Mucosa of rectum (tissue), 2 donors: Measurements from ENCODE around the gene PDCD1.

Experiments
- H3K27ac ChIP-seq, 2 donors: one replicate each; pipeline ENCODE4 v1.7.0; 2013; ENCODE audit warnings: inconsistent platforms in 2 of 2, low read depth in 2 of 2, low read length in 2 of 2
- H3K27me3 ChIP-seq, 2 donors: one replicate each; pipeline ENCODE4 v1.7.0; 2013; ENCODE audit warnings: low read length in 2 of 2; ENCODE audit not compliant: control insufficient read depth in 2 of 2, insufficient read depth in 2 of 2
- H3K36me3 ChIP-seq, 2 donors: one replicate each; pipeline ENCODE4 v1.7.0; 2013; ENCODE audit warnings: low read length in 2 of 2; ENCODE audit not compliant: control insufficient read depth in 2 of 2, insufficient read depth in 2 of 2
- H3K4me1 ChIP-seq, 2 donors: one replicate each; pipeline ENCODE4 v1.7.0; 2013; ENCODE audit warnings: low read length in 2 of 2, mild to moderate bottlenecking in 1 of 2; ENCODE audit not compliant: control insufficient read depth in 2 of 2, insufficient read depth in 2 of 2
- H3K4me3 ChIP-seq, 2 donors: one replicate each; pipeline ENCODE4 v1.7.0; 2013; ENCODE audit warnings: low read length in 2 of 2
- H3K9ac ChIP-seq, 2 donors: one replicate each; pipeline ENCODE4 v1.7.0; 2013; ENCODE audit warnings: low read length in 2 of 2, low read depth in 1 of 2, mild to moderate bottlenecking in 1 of 2
- H3K9me3 ChIP-seq, 2 donors: one replicate each; pipeline ENCODE4 v1.7.0; 2013; ENCODE audit warnings: low read length in 2 of 2; ENCODE audit not compliant: control insufficient read depth in 2 of 2
- donor health status: healthy.
- donor health status: Normal muscosa, but diverticular disease.

PDCD1 gene

GRCh38 chr2:241871538-241872312 lies 13.0 kb upstream of the PDCD1 start:
- no peaks in the 10 kb centered on the region for H3K9me3 ChIP-seq
- H3K4me1 ChIP-seq = no peaks in the 10 kb centered on the region
- H3K4me3 ChIP-seq = no peak overlapping the region
- no peaks in the 10 kb centered on the region for H3K36me3 ChIP-seq
- H3K27me3 ChIP-seq = peaks cover 0 to 17% of the 10 kb centered on the region in 2 donors
- H3K27ac ChIP-seq = no peak overlapping the region
- no peak overlapping the region for H3K9ac ChIP-seq

DNA sequence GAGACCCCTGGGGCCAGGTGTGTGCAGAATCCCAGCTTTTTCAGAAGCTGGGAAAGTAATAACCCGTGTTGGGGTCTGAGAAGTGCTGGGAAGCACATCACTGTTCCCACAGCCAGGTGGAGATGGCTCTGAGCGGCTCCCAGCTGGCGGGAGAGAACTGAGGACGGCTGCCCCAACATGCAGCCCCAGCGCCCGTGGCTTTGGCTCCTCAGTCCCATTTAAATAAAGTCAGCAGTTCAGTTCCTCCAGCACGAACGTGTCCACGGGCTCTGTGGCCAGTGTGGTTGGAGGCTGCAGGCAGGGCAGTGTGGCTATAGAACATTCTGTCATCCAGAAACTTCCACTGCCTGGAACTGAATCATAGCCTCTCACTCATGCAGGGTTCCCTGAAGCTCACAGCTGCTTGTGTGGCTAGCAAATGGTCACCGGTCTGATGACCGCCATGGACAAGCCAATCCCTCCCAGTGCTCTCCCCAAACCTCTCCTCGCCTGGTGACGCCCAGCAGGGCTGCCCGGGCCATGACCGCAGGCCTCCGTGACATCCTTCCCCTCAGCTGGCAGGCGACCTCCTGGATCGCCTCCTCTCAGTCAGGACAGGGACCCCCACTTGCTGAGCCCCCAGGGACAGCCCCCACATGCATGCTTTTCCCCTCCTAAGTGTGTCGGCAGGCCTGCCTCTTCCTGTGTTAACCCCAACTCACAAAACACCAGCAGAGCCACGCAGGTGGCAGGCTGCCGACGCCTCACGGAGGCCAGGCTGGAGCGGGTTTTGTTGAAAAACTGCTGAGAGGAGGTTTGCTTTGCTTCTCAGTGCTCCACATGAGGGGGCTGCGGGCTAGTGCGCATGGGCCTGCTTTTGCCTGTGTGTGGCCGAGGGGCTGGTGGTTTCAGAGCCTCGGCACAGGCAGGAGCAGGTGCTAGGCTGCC lies 12.2 kb upstream of the PDCD1 start:
- no peak overlapping the region for H3K9ac ChIP-seq
- no peaks in the 10 kb centered on the region for H3K36me3 ChIP-seq
- H3K4me3 ChIP-seq = no peak overlapping the region
- H3K27ac ChIP-seq = no peak overlapping the region
- H3K27me3 ChIP-seq = peaks cover under 1 to 22% of the 10 kb centered on the region in 2 donors
- H3K4me1 ChIP-seq = no peaks in the 10 kb centered on the region
- no peaks in the 10 kb centered on the region for H3K9me3 ChIP-seq

GRCh38 chr2:241870081-241870541 lies 11.4 kb upstream of the PDCD1 start:
- Histone ChIP-seq H3K4me3 (no peak overlapping the region), H3K9ac (no peak overlapping the region), H3K27me3 (peaks cover 7 to 29% of the 10 kb centered on the region in 2 donors), H3K27ac (no peak overlapping the region), H3K36me3 (no peaks in the 10 kb centered on the region), H3K9me3 (no peaks in the 10 kb centered on the region), H3K4me1 (no peaks in the 10 kb centered on the region)

- H3K9ac ChIP-seq = no peak within 1 kb of the TSS
- no peak within 1 kb of the TSS for H3K27ac ChIP-seq
- no peaks in the 10 kb centered on the region for H3K36me3 ChIP-seq
- H3K27me3 ChIP-seq = peaks cover 13 to 37% of the 10 kb centered on the region in 2 donors
- no peaks in the 10 kb centered on the region for H3K9me3 ChIP-seq
- H3K4me3 ChIP-seq = no peak within 1 kb of the TSS
- no peaks in the 10 kb centered on the region for H3K4me1 ChIP-seq
Observed at GRCh38 chr2:241869087-241869961, 10.6 kb upstream of the PDCD1 start, which contains the start of gene RTP5. Gene RTP5 (plus strand): TSS chr2:241869729. CDS start chr2:241869757, 28 bp downstream.

DNA sequence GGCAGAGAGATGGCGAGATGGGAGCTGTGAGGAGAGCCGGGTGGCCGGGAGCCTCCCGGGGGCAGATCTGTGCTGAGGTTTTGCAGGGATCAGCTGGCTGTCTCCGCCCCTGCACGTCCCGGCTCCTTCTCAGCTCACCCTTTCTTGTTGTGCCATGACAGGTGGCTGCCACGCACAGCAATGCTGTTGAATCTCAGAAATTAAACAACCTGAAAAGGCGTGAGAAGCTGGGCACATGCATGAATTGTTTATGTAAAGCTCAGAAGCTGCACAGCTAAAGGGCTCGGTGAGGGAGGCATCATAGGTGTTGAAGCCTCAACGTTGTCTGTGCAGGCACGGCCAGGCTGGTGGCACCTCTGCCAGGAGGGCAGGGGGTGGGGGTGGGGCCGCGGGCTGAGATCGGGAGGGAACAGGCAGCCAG lies 10.0 kb upstream of the PDCD1 start:
- Histone ChIP-seq H3K9me3 (no peaks in the 10 kb centered on the region), H3K27ac (no peak overlapping the region)

GRCh38 chr2:241867776-241868420 lies 9.2 kb upstream of the PDCD1 start:
- Histone ChIP-seq H3K27me3 (peaks cover 19 to 39% of the 10 kb centered on the region in 2 donors), H3K9me3 (no peaks in the 10 kb centered on the region), H3K27ac (no peak overlapping the region), H3K4me1 (no peaks in the 10 kb centered on the region), H3K36me3 (no peaks in the 10 kb centered on the region), H3K4me3 (no peak overlapping the region), H3K9ac (no peak overlapping the region)

More for the DNA sequence above, 10.0 kb upstream of the PDCD1 start:
- Histone ChIP-seq H3K9ac (no peak overlapping the region), H3K36me3 (no peaks in the 10 kb centered on the region), H3K4me3 (no peak overlapping the region), H3K27me3 (peaks cover 16 to 39% of the 10 kb centered on the region in 2 donors), H3K4me1 (no peaks in the 10 kb centered on the region)

- no peaks in the 10 kb centered on the region for H3K4me1 ChIP-seq
- H3K9ac ChIP-seq = no peak overlapping the region
- H3K27ac ChIP-seq = no peak overlapping the region
- no peaks in the 10 kb centered on the region for H3K9me3 ChIP-seq
- no peak overlapping the region for H3K4me3 ChIP-seq
- H3K36me3 ChIP-seq = no peaks in the 10 kb centered on the region
- H3K27me3 ChIP-seq = peaks cover 19 to 39% of the 10 kb centered on the region in 2 donors
Observed at GRCh38 chr2:241866790-241867645, 8.3 kb upstream of the PDCD1 start.

DNA sequence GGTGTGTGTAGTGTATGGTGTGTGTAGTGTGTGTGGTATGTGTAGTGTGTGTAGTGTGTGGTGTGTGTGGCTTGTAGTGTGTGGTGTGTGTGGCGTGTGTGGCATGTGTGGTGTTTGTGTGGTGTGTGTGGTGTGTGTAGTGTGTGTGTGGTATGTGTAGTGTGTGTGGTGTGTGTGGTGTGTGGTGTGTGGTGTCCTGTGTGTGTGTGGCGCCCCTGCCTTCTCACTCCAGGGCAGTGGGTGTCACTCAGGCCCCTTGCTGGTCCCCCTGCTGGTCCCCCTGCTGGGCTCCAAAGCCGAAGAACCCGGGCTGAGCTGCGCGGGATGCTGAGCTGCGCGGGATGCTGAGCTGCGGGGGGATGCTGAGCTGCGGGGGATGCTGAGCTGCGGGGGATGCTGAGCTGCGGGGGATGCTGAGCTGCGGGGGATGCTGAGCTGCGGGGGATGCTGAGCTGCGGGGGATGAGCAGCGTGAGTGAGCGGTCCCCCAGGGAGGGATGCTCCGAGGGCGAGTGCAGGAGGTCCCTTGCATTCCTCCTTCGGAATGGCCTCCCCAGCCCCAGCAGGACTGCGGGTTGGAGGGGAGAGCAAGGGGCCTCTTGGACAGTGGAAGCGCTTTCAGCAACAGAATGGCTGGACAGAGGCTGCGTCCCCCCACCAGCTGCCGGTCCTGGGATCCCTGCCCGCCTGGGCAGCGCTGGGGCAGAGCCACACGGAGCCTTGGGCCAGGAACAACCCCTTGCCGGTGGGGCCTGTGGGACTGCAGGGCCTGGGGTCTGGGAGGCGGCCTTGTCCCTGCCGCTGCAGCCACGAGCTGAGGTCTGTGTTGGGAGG lies 7.5 kb upstream of the PDCD1 start:
- Histone ChIP-seq H3K9ac (no peak overlapping the region), H3K9me3 (no peaks in the 10 kb centered on the region), H3K4me1 (no peaks in the 10 kb centered on the region), H3K4me3 (no peak overlapping the region), H3K36me3 (no peaks in the 10 kb centered on the region), H3K27me3 (peaks cover 19 to 39% of the 10 kb centered on the region in 2 donors), H3K27ac (no peak overlapping the region)
